ENCODE results near the gene PBX1. TPM values are rescaled to one million over a fixed set of nuclear protein-coding genes. Genes with fewer than 3 reads are reported as not detected.

Gene PBX1
- total and polyA plus RNA-seq, 5 experiments from 2014 or later = 0.08 to 1.8 (median 1.4) TPM; not detected in 2

GRCh38 chr1:164764333-164764732 is 205.3 kb downstream of the PBX1 start:
- ATAC-seq = no peak
- Mint-ChIP-seq H3K4me3 (no peak overlapping the region), H3K9me3 (peaks cover 0 to 5% (median 0%) of the 10 kb centered on the region in 9 donors), H3K27me3 (peaks cover 0 to 11% (median 3%) of the 10 kb centered on the region in 5 donors), H3K27ac (no peak overlapping the region), H3K36me3 (no peaks in the 10 kb centered on the region), H3K4me1 (no peaks in the 10 kb centered on the region)
- POLR2A ChIA-PET = no interaction called here
- DNase-seq = no peak

- POLR2A ChIA-PET = no interaction called here
- Mint-ChIP-seq H3K27me3 (peaks cover 0 to 13% (median 3%) of the 10 kb centered on the region in 5 donors), H3K9me3 (peaks cover 0 to 5% (median 0%) of the 10 kb centered on the region in 9 donors)
Measured at GRCh38 chr1:164765557-164765956, 206.6 kb downstream of the PBX1 start.

GRCh38 chr1:164765992-164766720 is 207.2 kb downstream of the PBX1 start:
- H3K4me1 Mint-ChIP-seq = no peaks in the 10 kb centered on the region
- H3K4me3 Mint-ChIP-seq = no peak overlapping the region
- H3K9me3 Mint-ChIP-seq = peaks cover 0 to 5% (median 0%) of the 10 kb centered on the region in 9 donors
- no peaks in the 10 kb centered on the region for H3K36me3 Mint-ChIP-seq
- no peak for ATAC-seq
- no peak overlapping the region for H3K27ac Mint-ChIP-seq
- POLR2A ChIA-PET = no interaction called here
- peaks cover 0 to 8% (median 3%) of the 10 kb centered on the region in 5 donors for H3K27me3 Mint-ChIP-seq
- no peak for DNase-seq

More at GRCh38 chr1:164765557-164765956, 206.6 kb downstream of the PBX1 start:
- no peak for DNase-seq
- no peak overlapping the region for H3K4me3 Mint-ChIP-seq
- H3K36me3 Mint-ChIP-seq = no peaks in the 10 kb centered on the region
- H3K27ac Mint-ChIP-seq = no peak overlapping the region
- no peaks in the 10 kb centered on the region for H3K4me1 Mint-ChIP-seq
- no peak for ATAC-seq

GRCh38 chr1:164767752-164768402 is 208.9 kb downstream of the PBX1 start:
- Mint-ChIP-seq H3K27me3 (peaks cover 0 to 8% (median 3%) of the 10 kb centered on the region in 5 donors), H3K27ac (no peak overlapping the region), H3K9me3 (no peaks in the 10 kb centered on the region), H3K36me3 (no peaks in the 10 kb centered on the region), H3K4me3 (no peak overlapping the region), H3K4me1 (no peaks in the 10 kb centered on the region)
- DNase-seq = no peak
- ATAC-seq = no peak
- POLR2A ChIA-PET = no interaction called here

- ATAC-seq (no peak), DNase-seq (no peak)
- Mint-ChIP-seq H3K4me1 (no peaks in the 10 kb centered on the region), H3K27ac (no peak overlapping the region), H3K27me3 (peaks cover 0 to 10% (median 3%) of the 10 kb centered on the region in 5 donors), H3K36me3 (no peaks in the 10 kb centered on the region), H3K9me3 (peaks cover 0 to 4% (median 0%) of the 10 kb centered on the region in 9 donors), H3K4me3 (no peak overlapping the region)
- POLR2A ChIA-PET = no interaction called here
Measured at GRCh38 chr1:164768619-164769018, 209.6 kb downstream of the PBX1 start.

- Mint-ChIP-seq H3K9me3 (peaks cover 0 to 6% (median 0%) of the 10 kb centered on the region in 9 donors), H3K36me3 (no peaks in the 10 kb centered on the region), H3K4me3 (no peak overlapping the region), H3K27me3 (peaks cover under 1 to 12% (median 3%) of the 10 kb centered on the region in 5 donors), H3K27ac (no peak overlapping the region), H3K4me1 (peaks cover 0 to under 1% (median 0%) of the 10 kb centered on the region in 4 donors)
- DNase-seq = no peak
- POLR2A ChIA-PET = no interaction called here
- ATAC-seq = no peak
Measured at GRCh38 chr1:164769486-164770130, 210.6 kb downstream of the PBX1 start.

GRCh38 chr1:164770131-164770529 is 211.1 kb downstream of the PBX1 start:
- no peak for DNase-seq
- no peak overlapping the region for H3K27ac Mint-ChIP-seq
- no peak for ATAC-seq
- POLR2A ChIA-PET = no interaction called here
- peaks cover 0 to 6% (median 0%) of the 10 kb centered on the region in 9 donors for H3K9me3 Mint-ChIP-seq
- H3K36me3 Mint-ChIP-seq = no peaks in the 10 kb centered on the region
- H3K4me1 Mint-ChIP-seq = peaks cover 0 to 6% (median 0%) of the 10 kb centered on the region in 4 donors
- no peak overlapping the region for H3K4me3 Mint-ChIP-seq
- H3K27me3 Mint-ChIP-seq = peaks cover under 1 to 17% (median 4%) of the 10 kb centered on the region in 5 donors

GRCh38 chr1:164771041-164771618 is 212.1 kb downstream of the PBX1 start:
- DNase-seq (no peak), ATAC-seq (no peak)
- Mint-ChIP-seq H3K36me3 (no peaks in the 10 kb centered on the region), H3K9me3 (peaks cover 0 to 6% (median 0%) of the 10 kb centered on the region in 9 donors), H3K4me3 (no peak overlapping the region), H3K27ac (no peak overlapping the region), H3K27me3 (peaks cover 0 to 18% (median 2%) of the 10 kb centered on the region in 5 donors), H3K4me1 (peaks cover 0 to 12% (median 1%) of the 10 kb centered on the region in 4 donors)
- POLR2A ChIA-PET = no interaction called here

- peaks cover 0 to 23% (median 3%) of the 10 kb centered on the region in 5 donors for H3K27me3 Mint-ChIP-seq
- H3K27ac Mint-ChIP-seq = no peak overlapping the region
- no peak overlapping the region for H3K4me3 Mint-ChIP-seq
- DNase-seq (no peak), ATAC-seq (no peak)
- POLR2A ChIA-PET = no interaction called here
- H3K9me3 Mint-ChIP-seq = peaks cover 0 to 6% (median 0%) of the 10 kb centered on the region in 9 donors
- peaks cover 0 to 12% (median 2%) of the 10 kb centered on the region in 4 donors for H3K4me1 Mint-ChIP-seq
- H3K36me3 Mint-ChIP-seq = no peaks in the 10 kb centered on the region
Measured at GRCh38 chr1:164771619-164772361, 212.8 kb downstream of the PBX1 start.

GRCh38 chr1:164772635-164773034 is 213.7 kb downstream of the PBX1 start:
- ATAC-seq (no peak), DNase-seq (no peak)
- peaks cover 0 to 6% (median 0%) of the 10 kb centered on the region in 9 donors for H3K9me3 Mint-ChIP-seq
- peaks cover 0 to 12% (median 2%) of the 10 kb centered on the region in 4 donors for H3K4me1 Mint-ChIP-seq
- POLR2A ChIA-PET = no interaction called here
- no peak overlapping the region for H3K4me3 Mint-ChIP-seq
- H3K36me3 Mint-ChIP-seq = no peaks in the 10 kb centered on the region
- H3K27me3 Mint-ChIP-seq = peaks cover 1 to 24% (median 3%) of the 10 kb centered on the region in 5 donors
- H3K27ac Mint-ChIP-seq = no peak overlapping the region

GRCh38 chr1:164773102-164773501 is 214.1 kb downstream of the PBX1 start:
- no peak for DNase-seq
- peaks cover 0 to 6% (median 0%) of the 10 kb centered on the region in 9 donors for H3K9me3 Mint-ChIP-seq
- H3K27ac Mint-ChIP-seq = no peak overlapping the region
- no peak for ATAC-seq
- peaks cover 0 to 12% (median 2%) of the 10 kb centered on the region in 4 donors for H3K4me1 Mint-ChIP-seq
- no peak overlapping the region for H3K4me3 Mint-ChIP-seq
- POLR2A ChIA-PET = no interaction called here
- H3K36me3 Mint-ChIP-seq = no peaks in the 10 kb centered on the region
- H3K27me3 Mint-ChIP-seq = peaks cover 1 to 24% (median 4%) of the 10 kb centered on the region in 5 donors

- Mint-ChIP-seq H3K27ac (no peak overlapping the region), H3K9me3 (peaks cover 0 to 6% (median 0%) of the 10 kb centered on the region in 9 donors), H3K36me3 (no peaks in the 10 kb centered on the region), H3K4me3 (no peak overlapping the region), H3K27me3 (peaks cover 1 to 18% (median 4%) of the 10 kb centered on the region in 5 donors), H3K4me1 (peaks cover 0 to 12% (median 2%) of the 10 kb centered on the region in 4 donors)
- POLR2A ChIA-PET = no interaction called here
- ATAC-seq (no peak), DNase-seq (no peak)
Measured at GRCh38 chr1:164774413-164774812, 215.4 kb downstream of the PBX1 start.
